Retinal pigment epithelial cell (primary cell): Measurements from ENCODE around the gene SH3PXD2B.

Experiments
- DNase-seq: peaks from one replicate; pipeline ENCODE4 v3.0.0-alpha.2; 2010; ENCODE audit warnings: low read depth
- H3K4me3 ChIP-seq: 2 replicates; pipeline ENCODE4 v1.5.1; 2011; ENCODE audit warnings: mild to moderate bottlenecking, low read length, control low read depth, moderate library complexity
- CTCF ChIP-seq: conservative IDR thresholded peaks from 2 replicates; pipeline ENCODE4 v1.5.1; 2011; ENCODE audit warnings: low read depth, low read length, control low read depth, inconsistent platforms

Gene SH3PXD2B

GRCh38 chr5:172284611-172284980 lies 169.7 kb downstream of the SH3PXD2B start:
- no peak for TF ChIP-seq CTCF
- H3K4me3 ChIP-seq = peak overlapping the region; percentile 73
- DNase-seq = no peak

- TF ChIP-seq CTCF = no peak
- no peak for DNase-seq
- peak overlapping the region; percentile 73 for H3K4me3 ChIP-seq
Observed at GRCh38 chr5:172283862-172284610, 170.3 kb downstream of the SH3PXD2B start.

DNA sequence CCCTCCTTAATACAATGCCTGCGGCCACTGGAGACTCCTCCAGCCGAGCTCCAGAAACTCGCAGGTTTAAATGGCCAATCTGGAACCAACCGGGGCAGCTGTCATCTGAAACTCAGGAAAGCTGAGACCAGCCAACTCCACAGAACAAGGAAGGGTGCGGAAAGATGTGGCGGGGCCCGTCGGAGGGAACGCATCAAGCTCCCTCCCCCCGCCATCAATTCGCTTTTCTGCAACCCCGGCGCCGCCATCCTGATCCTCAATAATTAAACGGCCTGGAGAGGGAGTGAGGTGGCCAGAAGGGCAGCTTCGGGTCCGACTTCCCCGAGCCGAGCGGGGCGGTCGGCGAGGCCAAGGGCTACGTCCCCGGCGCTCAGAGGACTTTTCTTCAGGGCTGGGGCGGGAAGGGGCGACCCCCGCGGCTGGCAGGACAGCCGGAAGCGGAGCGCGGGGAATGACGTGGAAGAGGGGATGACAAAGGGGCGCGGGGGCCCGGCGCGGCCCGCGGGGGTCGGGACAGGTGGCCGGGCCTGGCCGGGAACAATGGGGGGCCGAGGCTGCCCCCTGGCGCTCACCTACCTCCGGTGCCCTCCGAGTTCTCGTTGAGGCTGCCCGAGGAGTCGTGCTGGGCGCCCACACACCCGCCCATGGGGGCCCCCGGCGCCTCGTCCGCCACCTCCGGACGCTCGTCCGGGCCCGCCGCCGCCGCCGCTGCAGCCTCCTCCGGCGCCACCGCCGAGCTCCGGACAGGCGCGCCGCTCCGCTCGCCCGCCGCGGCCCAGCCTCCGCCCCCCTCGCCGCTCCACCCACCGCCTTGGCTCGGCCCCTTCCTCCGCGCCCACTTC lies 171.1 kb downstream of the SH3PXD2B start, which contains the start of gene UBTD2:
Gene UBTD2, minus strand, starts transcription at position 745 of the 842 bp plus-strand sequence. Its CDS starts 99 bp downstream, at position 646.
- H3K4me3 ChIP-seq = peak within 1 kb of the TSS; percentile 73
- no peak for DNase-seq
- peak; percentile 48 for TF ChIP-seq CTCF

- H3K4me3 ChIP-seq = peak overlapping the region; percentile 70
- DNase-seq = no peak
- TF ChIP-seq CTCF = no peak
Observed at GRCh38 chr5:172282272-172283019, 171.9 kb downstream of the SH3PXD2B start.

- DNase-seq = no peak
- no peak for TF ChIP-seq CTCF
- no peak overlapping the region for H3K4me3 ChIP-seq
Observed at GRCh38 chr5:172281346-172281745, 173.0 kb downstream of the SH3PXD2B start.

GRCh38 chr5:172280929-172281328 lies 173.4 kb downstream of the SH3PXD2B start:
- TF ChIP-seq CTCF = no peak
- no peak overlapping the region for H3K4me3 ChIP-seq
- DNase-seq = no peak
